WERI-Rb-1 (cell line): Measurements from ENCODE around the gene SLCO1C1.

Source experiments
- DNase-seq: peaks from one replicate; pipeline ENCODE4 v3.0.0-alpha.2; 2020
- H3K27ac ChIP-seq: fragments of 250-450 bp; sonication (Bioruptor Pico); 2 replicates; pipeline ENCODE4 v1.5.1; 2020; ENCODE audit warnings: mild to moderate bottlenecking, moderate library complexity
- H3K27me3 ChIP-seq: fragments of 250-450 bp; sonication (Bioruptor Pico); 2 replicates; pipeline ENCODE4 v1.5.1; 2021; ENCODE audit warnings: mild to moderate bottlenecking, low read depth, moderate library complexity; ENCODE audit not compliant: insufficient read depth, severe bottlenecking
- H3K36me3 ChIP-seq: fragments of 250-450 bp; sonication (Bioruptor Pico); 2 replicates; pipeline ENCODE4 v1.5.1; 2020; ENCODE audit warnings: mild to moderate bottlenecking, moderate library complexity
- H3K4me3 ChIP-seq: 2 replicates; pipeline ENCODE4 v1.5.1; 2011; ENCODE audit warnings: low read depth, mild to moderate bottlenecking, control low read depth, low read length
- H3K9me3 ChIP-seq: fragments of 250-450 bp; sonication (Bioruptor Pico); 2 replicates; pipeline ENCODE4 v1.5.1; 2021; ENCODE audit warnings: mild to moderate bottlenecking, moderate library complexity; ENCODE audit not compliant: severe bottlenecking
- CTCF ChIP-seq: IDR thresholded peaks from 2 replicates; pipeline ENCODE4 v1.5.1; 2011; ENCODE audit warnings: low read depth, mild to moderate bottlenecking, control low read depth, inconsistent platforms, low read length

Gene SLCO1C1

GRCh38 chr12:20801035-20801434 lies 105.9 kb downstream of the SLCO1C1 start:
- no peak for DNase-seq
- H3K9me3 ChIP-seq, result no peaks in the 10 kb centered on the region
- H3K27ac ChIP-seq, result no peak overlapping the region
- TF ChIP-seq CTCF, result no peak
- no peaks in the 10 kb centered on the region for H3K27me3 ChIP-seq
- no peaks in the 10 kb centered on the region for H3K36me3 ChIP-seq
- H3K4me3 ChIP-seq, result no peak overlapping the region
